ENCODE data around the gene SLC16A8.

Gene SLC16A8

DNA sequence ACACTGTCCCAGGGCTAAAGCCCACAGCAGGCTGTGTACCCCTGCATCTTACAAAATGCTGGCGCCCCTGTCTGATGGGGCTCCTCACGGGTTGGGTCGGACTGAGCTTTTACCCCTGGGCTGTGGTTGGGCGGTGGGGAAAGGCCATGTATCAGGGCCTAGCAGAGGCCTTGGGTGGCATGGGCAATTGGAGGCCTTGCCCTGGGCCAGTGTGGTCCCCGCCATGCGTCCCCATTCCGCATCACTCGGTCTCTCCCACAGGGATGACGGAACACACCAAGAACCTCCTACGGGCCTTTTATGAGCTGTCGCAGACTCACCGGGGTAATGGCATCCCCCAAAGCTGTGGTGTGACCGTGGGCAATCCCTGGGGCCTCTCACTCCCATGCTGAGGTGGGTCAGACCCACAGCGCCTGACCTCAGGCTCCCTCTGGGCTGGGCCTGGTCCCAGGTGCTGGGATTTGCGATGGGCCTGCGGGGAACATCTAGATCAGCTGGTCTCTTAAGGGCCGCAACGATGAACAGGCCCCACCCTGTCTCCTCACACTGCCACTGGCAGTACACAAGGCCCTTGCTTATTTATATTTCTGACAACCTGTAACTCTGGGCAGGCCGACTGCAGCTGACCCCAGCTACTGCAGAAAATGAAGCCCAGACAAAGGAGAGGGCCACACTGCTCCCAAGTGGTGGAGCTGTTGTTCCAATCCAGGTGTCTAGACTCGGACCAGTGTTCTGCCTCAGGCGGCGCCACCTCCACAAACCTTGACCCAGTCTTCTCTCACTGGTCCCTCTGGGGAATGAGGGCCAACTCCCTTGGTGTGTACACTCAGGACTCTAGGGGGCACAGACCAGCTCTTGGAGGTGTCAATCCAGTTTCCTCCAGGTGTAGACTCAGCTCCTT is 12.3 kb downstream of the SLC16A8 start:
- DNase-seq = no peak

DNA sequence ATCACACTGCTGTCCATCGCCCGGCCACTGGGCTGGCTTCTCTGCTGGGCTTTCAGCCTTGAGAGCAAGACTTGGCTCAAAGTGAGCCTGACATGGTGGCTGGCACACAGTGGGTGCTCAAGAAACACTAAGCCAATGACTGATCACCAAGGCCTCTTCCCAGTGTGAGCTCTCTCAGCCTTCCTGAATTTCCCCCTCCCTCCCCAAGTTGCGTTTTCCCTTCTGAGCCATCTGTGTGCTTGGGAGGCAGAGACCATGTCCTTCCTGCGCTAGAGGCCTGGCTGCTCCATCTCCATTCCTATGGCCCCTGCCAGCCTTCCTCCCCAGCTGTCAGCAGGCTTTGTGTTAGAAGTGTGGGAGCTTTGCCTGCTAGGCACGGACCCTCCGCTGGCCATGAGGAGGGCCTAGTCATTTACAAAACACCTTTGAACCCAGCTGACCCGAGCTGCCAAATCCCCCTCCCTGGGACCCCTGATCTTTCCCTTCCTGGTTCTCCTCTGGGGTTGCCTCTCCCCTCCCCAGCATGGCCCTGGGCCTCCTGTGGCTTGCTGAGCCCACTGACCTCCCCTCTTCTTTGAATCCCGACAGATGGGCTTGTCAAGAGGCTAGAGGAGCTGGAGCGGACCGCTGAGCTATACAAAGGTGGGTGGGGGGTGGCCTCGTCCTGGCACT is 13.6 kb downstream of the SLC16A8 start:
- DNase-seq = no peak

DNA sequence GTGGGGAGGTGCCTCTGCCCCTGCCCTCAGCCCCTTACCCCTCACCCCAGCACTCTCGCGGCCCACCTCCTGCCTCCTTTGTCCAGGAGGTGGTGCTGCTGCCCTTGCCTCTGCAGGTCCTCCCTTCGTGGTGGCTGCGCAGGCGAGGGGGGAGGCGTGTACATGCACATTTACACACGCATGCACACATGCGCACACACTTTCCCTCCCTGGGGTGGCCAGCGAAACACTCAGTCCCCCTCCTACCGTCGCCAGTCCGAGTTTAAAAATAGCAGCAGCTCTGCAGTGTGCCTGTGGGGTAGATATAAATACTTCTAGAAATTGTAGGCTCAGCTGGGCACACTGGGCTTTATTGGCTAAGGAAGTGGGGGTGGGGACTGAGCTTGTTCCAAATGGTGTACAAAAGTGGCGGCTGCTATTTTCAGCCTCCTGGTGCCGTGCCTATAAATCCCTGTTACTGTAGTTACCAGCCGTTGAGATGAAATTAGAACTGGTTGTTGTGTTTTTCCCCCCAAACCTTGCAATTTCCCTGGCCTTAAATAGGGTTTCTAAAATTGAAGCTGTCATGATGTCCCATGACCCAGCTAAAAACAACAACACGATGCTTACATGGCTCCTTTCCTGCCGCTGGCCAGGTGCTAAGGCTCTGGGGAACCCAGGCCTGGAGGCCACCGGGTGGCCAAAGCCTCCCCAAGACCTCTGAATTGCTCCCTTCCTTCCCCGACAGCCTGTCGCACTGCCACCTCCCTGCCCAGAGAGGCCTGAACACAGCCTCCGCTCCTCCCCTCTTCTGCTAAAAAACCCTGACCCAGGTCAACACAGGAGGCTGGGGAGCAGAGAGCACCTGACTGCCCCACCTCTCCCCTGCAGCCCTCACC is 14.4 kb downstream of the SLC16A8 start:
- DNase-seq = no peak

DNA sequence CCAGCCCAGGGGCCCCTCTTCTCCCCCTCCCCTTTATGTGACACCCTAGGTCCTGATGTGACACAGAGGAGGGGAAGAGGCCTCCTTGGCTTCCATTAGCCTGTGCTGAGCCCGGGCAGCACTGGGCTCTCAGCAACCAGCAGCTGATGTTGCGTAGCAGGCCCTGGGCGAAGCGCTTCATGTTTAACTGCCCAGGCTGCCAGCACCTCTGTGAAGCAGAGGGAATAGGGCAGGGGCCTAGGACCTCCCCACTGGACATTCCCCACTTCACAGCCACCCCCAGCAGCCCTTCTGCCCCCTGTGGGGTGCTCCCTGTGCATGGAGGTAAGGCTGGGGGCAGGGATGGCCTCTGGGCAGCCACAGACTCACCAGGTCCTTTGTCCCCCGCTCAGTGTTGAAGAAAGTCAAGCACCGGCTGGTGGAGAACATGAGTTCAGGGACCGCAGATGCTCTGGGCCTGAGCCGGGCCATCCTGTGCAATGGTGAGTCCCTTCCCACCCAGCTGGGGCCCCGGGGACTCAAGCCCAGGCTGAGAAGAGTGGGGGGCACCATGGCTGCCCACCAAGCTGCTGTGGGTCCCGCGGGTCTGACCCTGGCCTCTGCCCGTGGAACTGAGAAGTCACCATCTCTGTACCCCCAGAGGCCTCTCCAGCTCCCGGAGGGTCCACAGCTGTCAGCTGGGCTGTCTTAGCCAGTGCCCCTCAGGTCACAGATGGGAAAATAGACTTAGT is 15.2 kb downstream of the SLC16A8 start:
- DNase-seq = no peak

DNA sequence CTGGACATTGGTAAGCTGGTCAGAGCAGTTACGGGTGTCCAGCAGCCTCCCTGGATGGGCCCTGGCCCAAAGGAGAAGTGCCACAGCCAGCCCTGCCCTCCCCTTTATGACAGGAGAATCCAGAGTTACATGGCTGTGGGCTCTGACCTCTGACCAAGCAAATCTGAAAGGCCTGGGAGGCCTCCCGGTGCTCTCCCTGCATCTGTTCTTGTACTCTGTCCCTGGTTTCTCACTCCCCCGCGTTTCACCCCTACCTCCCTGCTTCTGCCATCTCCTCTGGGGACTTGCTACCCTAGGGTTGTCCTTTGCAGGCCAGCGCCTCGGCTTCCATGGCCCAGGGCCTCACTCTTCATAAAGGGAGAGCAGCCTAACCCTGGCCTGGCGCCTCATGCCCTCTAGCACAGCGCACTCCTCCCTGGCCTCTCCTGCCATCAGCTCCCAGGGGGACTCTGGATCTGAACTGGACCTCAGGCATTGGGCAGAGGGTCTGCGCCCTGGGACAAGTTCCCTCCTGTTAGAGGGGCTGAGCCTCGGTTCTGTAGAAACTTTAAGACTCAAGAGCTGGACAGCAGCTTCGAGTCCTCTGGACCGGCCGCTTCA is 16.1 kb downstream of the SLC16A8 start:
- DNase-seq = no peak

- no peak for DNase-seq
These were observed 17.0 kb downstream of the SLC16A8 start for GRCh38 chr22:38067028-38067415.

GRCh38 chr22:38066381-38067027 is 17.5 kb downstream of the SLC16A8 start:
- DNase-seq = no peak

DNA sequence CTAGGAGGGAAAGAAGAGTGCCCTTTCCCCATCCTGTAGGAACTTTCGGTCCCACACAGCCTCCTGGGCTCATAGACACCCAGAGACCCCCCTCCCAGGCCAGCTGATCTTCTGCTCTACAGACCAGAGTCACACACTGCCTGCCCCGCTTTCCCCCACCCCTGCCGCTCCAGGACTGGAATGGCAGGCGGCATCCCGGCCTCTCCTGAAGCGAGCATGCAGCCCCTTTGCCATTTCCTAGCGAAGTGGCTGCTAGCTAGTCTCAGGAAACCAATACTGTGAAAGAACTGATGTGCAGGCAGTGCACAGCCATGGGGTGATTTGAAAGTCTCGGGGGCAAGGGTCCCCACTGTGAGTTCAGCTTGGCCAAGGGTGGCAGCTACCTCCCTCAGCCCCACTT is 18.4 kb downstream of the SLC16A8 start:
- no peak for DNase-seq

- no peak for DNase-seq
These were observed 21.2 kb downstream of the SLC16A8 start for GRCh38 chr22:38062791-38063190.

- peak; percentile 96 for DNase-seq
These were observed 26.8 kb downstream of the SLC16A8 start, which contains the start of gene PICK1 for GRCh38 chr22:38056969-38057891. Gene PICK1 (plus strand): TSS chr22:38057404. CDS start chr22:38057810, 406 bp downstream.

- peak; percentile 68 for DNase-seq
These were observed 31.8 kb downstream of the SLC16A8 start for GRCh38 chr22:38051900-38052862.

- DNase-seq = no peak
These were observed 32.7 kb downstream of the SLC16A8 start for GRCh38 chr22:38051261-38051660.

- no peak for DNase-seq
These were observed 33.3 kb downstream of the SLC16A8 start for GRCh38 chr22:38050720-38051119.

GRCh38 chr22:38049812-38050619 is 34.0 kb downstream of the SLC16A8 start:
- no peak for DNase-seq

DNA sequence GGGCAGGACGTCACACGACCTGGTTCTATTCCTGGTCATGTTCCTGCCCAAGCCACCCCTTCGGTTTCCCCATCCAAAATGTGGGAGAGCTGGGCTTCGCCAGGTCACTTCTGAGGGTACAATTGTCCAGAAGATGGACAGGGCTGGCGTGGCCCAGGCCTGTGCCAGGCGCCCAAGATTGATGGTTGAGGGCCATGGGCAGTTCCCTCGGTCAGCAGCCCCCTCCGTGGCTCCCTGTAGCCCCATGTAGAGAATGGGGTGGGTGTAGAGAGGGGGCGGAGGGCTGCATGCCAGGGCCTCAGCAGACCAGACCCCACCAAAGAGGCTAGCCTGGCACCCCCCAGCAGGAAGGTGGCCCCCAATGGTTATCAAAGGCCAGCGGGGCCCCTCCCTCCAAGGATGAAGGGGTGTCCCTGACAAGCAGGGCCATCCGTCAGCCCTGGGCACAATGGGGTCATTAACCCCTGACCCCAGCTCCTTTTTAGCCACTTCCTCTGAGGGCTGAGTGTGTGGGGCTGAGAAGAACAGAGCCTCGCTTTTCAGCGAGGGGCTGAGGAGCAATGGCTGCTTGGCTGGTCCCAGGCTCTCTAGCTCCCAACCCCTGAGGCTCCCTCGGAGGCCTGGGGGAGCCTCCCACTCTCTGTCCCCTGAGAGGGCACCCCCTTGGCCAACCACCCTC is 37.8 kb downstream of the SLC16A8 start:
- no peak for DNase-seq

DNA sequence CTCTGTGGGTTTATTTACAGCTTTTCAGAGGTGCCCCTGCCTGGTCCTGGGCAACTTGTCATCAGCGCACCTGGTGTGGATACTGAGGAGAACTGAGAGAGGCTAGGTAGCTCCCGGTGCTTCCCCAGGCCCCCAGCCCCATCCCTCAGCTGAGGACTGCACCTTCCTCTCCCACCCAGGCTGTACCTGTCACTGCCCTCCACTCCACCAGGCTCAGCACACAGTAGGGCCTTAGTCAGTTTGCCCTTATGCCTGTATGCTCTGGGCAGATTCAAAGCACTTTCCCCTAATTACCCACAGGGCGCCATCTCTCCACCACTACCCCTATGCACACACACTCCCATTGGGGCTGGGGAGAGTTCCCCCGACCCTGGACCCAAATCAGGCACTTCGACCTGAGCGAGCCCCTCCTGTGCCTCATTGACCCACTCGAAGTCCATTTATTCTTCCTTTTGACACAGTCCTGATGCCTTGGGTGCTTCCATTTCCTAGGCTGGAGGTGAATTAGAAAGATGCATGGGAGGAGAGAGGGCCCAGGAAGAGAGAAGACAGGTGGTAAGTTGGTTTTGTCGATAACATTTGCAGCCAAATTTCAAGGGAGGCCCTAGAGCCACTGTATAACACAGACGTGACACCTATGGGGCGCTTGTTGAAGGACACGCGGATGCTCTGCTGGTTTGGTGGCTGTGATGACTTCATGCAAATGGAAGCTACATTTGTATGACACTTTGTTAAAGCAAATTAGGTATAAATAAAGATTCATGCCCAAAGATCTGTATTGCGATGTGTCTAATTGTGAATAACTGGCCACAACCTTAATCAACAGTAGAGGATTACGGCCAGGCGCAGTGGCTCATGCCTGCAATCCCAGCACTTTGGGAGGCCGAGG is 40.6 kb downstream of the SLC16A8 start:
- DNase-seq = no peak

DNA sequence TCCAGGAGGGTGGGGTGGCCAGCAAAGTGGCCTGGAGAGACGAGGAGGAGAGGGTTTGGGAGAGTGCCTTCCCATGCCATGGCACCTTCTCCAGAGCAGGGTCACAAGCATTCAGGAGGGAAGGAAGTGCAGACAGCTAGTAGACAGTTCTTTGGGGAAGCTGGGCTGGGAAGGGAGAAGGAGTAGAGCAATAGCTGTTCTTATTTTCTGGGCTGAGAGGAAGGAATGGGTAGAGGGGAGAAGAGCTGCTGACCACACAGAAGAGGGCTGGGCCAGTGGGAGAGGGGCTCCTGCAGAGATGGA is 41.5 kb downstream of the SLC16A8 start:
- DNase-seq = no peak

Data from NCI-H1105 (cell line).